NB4 (cell line): ENCODE measurements around the gene KDM4E.

Experiments used
- CTCF ChIP-seq: IDR thresholded peaks from one replicate; pipeline ENCODE4 v1.5.1; 2012; ENCODE audit warnings: low read depth, low read length
- POLR2A ChIP-seq: IDR thresholded peaks from 2 replicates; pipeline ENCODE4 v1.6.1; 2011; ENCODE audit warnings: mild to moderate bottlenecking; ENCODE audit not compliant: insufficient read length; ENCODE audit errors: extremely low read depth
- TF ChIP-seq, protein P1 (sequence below): IDR thresholded peaks from 2 replicates; pipeline ENCODE4 v1.6.1; 2011; ENCODE audit warnings: low read depth, low read length

DNA sequence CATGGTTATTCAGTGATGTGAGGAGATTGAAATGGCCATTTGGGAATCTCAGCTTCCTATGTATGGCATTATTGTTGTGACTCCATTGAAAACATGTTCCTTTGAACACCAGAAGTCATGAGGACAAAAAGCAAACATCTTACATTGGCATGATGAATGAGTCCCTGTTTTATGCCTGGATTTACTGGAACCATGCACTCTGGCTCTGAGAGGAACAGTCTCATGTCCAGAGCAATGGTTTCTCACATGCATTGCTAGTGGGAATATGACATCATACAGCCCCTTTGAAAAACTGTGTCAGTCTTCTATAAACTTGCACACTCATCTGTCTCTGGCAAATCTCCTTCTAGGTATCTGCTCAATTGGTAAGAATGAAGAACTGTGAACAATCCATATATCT lies 20.8 kb downstream of the KDM4E start:
- TF ChIP-seq CTCF = no peak
- TF ChIP-seq POLR2A = no peak
- TF ChIP-seq, protein P1, sequence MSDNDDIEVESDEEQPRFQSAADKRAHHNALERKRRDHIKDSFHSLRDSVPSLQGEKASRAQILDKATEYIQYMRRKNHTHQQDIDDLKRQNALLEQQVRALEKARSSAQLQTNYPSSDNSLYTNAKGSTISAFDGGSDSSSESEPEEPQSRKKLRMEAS = no peak
